Measurements from ENCODE around the gene KIF1C. TPM values are rescaled to one million over a fixed set of nuclear protein-coding genes. Genes with fewer than 3 reads are reported as not detected.

KIF1C gene
- total RNA-seq, 4 donors from 2014 or later: 22.9 to 140 (median 30.5) TPM

DNA sequence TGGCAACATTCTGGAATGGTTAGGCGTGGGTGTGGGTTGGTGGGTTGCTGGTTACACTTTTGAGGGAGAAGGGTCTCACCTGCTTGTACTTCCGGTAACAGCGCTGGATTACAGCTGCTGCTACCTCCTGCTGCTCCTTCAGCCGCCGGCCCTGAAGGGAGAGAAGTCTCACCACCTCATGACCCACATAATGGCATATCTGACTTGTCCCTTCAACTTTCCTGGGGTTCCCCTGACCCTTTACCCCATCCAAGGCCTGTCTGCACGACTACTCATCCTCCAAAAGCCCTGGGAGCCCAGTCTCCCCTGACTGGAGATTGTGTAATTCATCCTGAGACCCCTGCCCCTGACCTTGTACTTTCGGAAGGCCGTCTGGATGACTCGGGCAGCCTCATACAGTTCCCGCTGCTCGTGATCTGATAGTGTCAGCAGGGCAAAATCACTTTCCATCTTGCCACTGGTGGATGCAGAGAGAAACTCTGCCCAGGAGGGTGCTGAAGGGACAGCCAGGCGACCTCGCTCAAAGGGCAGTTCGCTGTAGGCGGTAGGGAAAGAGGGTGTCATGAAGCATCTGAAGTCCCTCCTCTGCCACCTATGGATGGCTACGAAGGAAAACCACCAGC, 28.1 kb upstream of the KIF1C start:
- Histone ChIP-seq H3K9me3 (no peaks in the 10 kb centered on the region), H3K36me3 (no peaks in the 10 kb centered on the region)
- no peak for DNase-seq

DNA sequence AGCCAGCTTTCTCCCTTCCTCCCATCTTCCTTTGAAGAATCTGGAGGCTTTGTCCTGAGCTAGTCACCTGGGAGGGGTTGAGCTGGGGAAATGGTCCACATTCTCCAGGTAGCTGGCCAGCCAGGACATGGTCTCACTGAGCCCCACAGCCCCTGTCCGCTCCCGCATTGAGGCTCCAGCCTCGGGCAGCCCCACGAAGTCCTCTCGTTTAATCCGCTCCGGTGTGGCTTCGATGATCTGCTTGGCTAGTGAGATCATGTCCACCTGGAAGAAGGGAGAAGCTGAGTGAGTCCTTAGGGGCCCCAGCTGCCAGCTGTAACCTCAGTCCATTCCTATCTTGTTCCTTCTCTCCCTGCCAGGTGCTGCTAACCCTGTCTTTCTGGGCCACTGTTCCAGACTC, 27.5 kb upstream of the KIF1C start:
- intact Hi-C loops (cut with DNase I; ENCODE audit: low total_unique reads): no loop called here
- H3K4me1 ChIP-seq: peaks cover 7 to 9% of the 10 kb centered on the region in 2 donors

More for the DNA sequence above, 28.1 kb upstream of the KIF1C start:
- Histone ChIP-seq H3K27ac (peak overlapping the region; percentile 97 to 98), H3K4me1 (peaks cover 7 to 9% of the 10 kb centered on the region in 2 donors), H3K4me3 (no peak overlapping the region), H3K27me3 (no peaks in the 10 kb centered on the region)
- intact Hi-C loops (cut with DNase I; ENCODE audit: low total_unique reads): no loop called here
- TF ChIP-seq, protein P1, sequence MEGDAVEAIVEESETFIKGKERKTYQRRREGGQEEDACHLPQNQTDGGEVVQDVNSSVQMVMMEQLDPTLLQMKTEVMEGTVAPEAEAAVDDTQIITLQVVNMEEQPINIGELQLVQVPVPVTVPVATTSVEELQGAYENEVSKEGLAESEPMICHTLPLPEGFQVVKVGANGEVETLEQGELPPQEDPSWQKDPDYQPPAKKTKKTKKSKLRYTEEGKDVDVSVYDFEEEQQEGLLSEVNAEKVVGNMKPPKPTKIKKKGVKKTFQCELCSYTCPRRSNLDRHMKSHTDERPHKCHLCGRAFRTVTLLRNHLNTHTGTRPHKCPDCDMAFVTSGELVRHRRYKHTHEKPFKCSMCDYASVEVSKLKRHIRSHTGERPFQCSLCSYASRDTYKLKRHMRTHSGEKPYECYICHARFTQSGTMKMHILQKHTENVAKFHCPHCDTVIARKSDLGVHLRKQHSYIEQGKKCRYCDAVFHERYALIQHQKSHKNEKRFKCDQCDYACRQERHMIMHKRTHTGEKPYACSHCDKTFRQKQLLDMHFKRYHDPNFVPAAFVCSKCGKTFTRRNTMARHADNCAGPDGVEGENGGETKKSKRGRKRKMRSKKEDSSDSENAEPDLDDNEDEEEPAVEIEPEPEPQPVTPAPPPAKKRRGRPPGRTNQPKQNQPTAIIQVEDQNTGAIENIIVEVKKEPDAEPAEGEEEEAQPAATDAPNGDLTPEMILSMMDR (IDR thresholded peaks at IDR 0.05): no peak
- TF ChIP-seq POLR2A (IDR thresholded peaks at IDR 0.05): no peak

DNA sequence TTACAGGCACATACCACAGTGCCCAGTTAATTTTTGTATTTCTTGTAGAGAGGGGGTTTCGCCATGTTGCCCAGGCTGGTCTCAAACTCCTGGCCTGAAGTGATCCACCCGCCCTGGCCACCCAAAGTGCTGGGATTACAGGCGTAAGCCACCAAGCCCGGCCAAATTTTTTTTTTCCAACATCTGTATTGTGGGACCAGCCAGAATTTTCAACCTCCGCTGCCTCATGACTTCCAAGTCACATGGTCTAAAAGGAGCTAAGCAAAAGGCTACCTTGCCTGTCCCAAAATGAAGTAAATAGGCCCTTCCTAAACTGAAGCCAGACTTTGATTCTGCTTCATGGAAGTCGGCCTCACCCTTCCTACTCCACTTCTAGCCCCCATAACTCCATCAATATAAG, 25.9 kb upstream of the KIF1C start:
- no peaks in the 10 kb centered on the region for H3K27me3 ChIP-seq
- H3K27ac ChIP-seq: peak overlapping the region; percentile 32 to 44
- H3K9me3 ChIP-seq: no peaks in the 10 kb centered on the region
- DNase-seq: peak in 1 of 2 donors; percentile 44
- intact Hi-C loops (cut with DNase I; ENCODE audit: low total_unique reads): no loop called here
- peaks cover 7 to 9% of the 10 kb centered on the region in 2 donors for H3K4me1 ChIP-seq
- H3K36me3 ChIP-seq: no peaks in the 10 kb centered on the region
- no peak overlapping the region for H3K4me3 ChIP-seq
- no peak for TF ChIP-seq POLR2A (IDR thresholded peaks at IDR 0.05)
- TF ChIP-seq, protein P1 (IDR thresholded peaks at IDR 0.05): no peak

More for the DNA sequence above, 27.5 kb upstream of the KIF1C start:
- H3K27me3 ChIP-seq: no peaks in the 10 kb centered on the region
- H3K4me3 ChIP-seq: no peak overlapping the region
- no peaks in the 10 kb centered on the region for H3K9me3 ChIP-seq
- TF ChIP-seq, protein P1 (IDR thresholded peaks at IDR 0.05): no peak
- no peak for TF ChIP-seq POLR2A (IDR thresholded peaks at IDR 0.05)
- no peak for DNase-seq
- H3K27ac ChIP-seq: peak overlapping the region; percentile 97 to 98
- H3K36me3 ChIP-seq: no peaks in the 10 kb centered on the region

DNA sequence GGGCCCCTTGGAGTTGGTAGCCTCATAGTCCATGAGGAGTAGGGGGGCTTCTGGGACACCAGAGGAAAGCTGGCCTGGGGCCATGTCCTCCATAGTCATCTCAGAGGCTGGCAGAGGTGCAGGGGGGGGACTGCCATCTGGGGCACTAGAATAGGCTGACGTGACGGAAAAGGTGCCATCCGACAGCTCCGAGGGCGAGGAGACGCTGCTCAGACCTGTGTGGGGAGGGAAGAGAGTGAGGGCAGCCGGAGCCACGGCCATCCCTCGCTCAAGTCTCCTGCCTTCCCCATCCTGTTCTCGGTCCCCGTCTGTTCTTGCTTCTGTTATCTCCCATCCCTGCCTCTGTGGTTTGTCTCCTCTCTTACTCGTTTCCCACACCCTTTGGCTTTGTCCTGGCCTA, 25.4 kb upstream of the KIF1C start:
- intact Hi-C loops (cut with DNase I; ENCODE audit: low total_unique reads): no loop called here
- peak overlapping the region; percentile 32 to 44 for H3K27ac ChIP-seq
- H3K36me3 ChIP-seq: no peaks in the 10 kb centered on the region
- no peaks in the 10 kb centered on the region for H3K9me3 ChIP-seq
- H3K27me3 ChIP-seq: no peaks in the 10 kb centered on the region
- no peak for DNase-seq
- TF ChIP-seq, protein P1 (IDR thresholded peaks at IDR 0.05): no peak
- no peak for TF ChIP-seq POLR2A (IDR thresholded peaks at IDR 0.05)
- H3K4me1 ChIP-seq: peaks cover 7 to 9% of the 10 kb centered on the region in 2 donors
- no peak overlapping the region for H3K4me3 ChIP-seq

DNA sequence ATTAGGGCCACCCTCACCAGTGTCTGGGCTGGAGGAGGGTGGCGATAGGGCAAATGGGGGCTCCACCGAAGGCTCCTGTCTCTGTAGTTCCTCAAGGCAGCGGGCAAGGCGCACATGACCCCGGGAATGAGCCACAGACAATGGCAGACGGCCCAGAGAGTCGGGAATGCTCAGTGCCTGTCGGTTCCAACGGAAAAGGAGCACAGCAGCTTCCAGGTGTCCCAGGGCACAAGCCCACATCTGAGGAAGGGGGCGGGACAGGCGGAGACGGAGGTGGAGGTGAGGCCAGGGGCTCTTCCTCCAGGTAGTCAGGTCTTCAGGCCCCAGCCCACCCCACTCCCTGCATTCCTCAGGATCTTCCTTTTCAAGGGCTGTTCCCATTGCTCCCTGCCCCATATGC, 25.0 kb upstream of the KIF1C start:
- no peak for TF ChIP-seq POLR2A (IDR thresholded peaks at IDR 0.05)
- TF ChIP-seq, protein P1 (IDR thresholded peaks at IDR 0.05): no peak
- Histone ChIP-seq H3K9me3 (no peaks in the 10 kb centered on the region), H3K36me3 (no peaks in the 10 kb centered on the region)

More for the DNA sequence above, 25.0 kb upstream of the KIF1C start:
- DNase-seq: no peak
- Histone ChIP-seq H3K27me3 (no peaks in the 10 kb centered on the region), H3K4me3 (no peak overlapping the region), H3K27ac (peak overlapping the region; percentile 32 to 44), H3K4me1 (peaks cover 7 to 9% of the 10 kb centered on the region in 2 donors)
- intact Hi-C loops (cut with DNase I; ENCODE audit: low total_unique reads): no loop called here
